Renal cortex interstitium (tissue), 11 donors: Measurements from ENCODE around the gene UACA. TPM values are rescaled to one million over a fixed set of nuclear protein-coding genes. Genes with fewer than 3 reads are reported as not detected.

ENCODE experiments used
- DNase-seq, 11 donors: peaks; one replicate each; pipeline ENCODE4 v3.0.0-alpha.2; 2013; ENCODE audit warnings: low read depth in 9 of 11, low spot score in 4 of 11; ENCODE audit errors: extremely low read depth in 1 of 11
- polyA plus RNA-seq, 3 donors: library from polyadenylated mRNA; unstranded; fragments of 120-200 nt; gene quantifications; one replicate each; pipeline ENCODE4 v1.2.1, GENCODE V29; 2013; ENCODE audit not compliant: insufficient read length in 3 of 3

The UACA gene
- polyA plus RNA-seq, 3 donors: 84.0 to 131 (median 115) TPM

- no peak for DNase-seq
Observed at GRCh38 chr15:70650567-70651302, 112.6 kb downstream of the UACA start.

GRCh38 chr15:70647396-70647795 is 116.0 kb downstream of the UACA start:
- no peak for DNase-seq

- no peak for DNase-seq
Observed at GRCh38 chr15:70646169-70646568, 117.2 kb downstream of the UACA start.

- DNase-seq: no peak
Observed at GRCh38 chr15:70643783-70644125, 119.6 kb downstream of the UACA start.

GRCh38 chr15:70643106-70643782 is 120.1 kb downstream of the UACA start:
- no peak for DNase-seq

GRCh38 chr15:70636540-70637165 is 126.7 kb downstream of the UACA start:
- peak in 3 of 11 donors; percentile 18 to 38 (median 38) for DNase-seq

GRCh38 chr15:70635895-70636294 is 127.5 kb downstream of the UACA start:
- no peak for DNase-seq

GRCh38 chr15:70633991-70634390 is 129.4 kb downstream of the UACA start:
- DNase-seq: no peak

- DNase-seq: no peak
Observed at GRCh38 chr15:70633103-70633831, 130.1 kb downstream of the UACA start.

- no peak for DNase-seq
Observed at GRCh38 chr15:70632491-70633102, 130.8 kb downstream of the UACA start.

GRCh38 chr15:70632079-70632478 is 131.3 kb downstream of the UACA start:
- DNase-seq: no peak

- DNase-seq: no peak
Observed at GRCh38 chr15:70629735-70630273, 133.6 kb downstream of the UACA start.

- DNase-seq: no peak
Observed at GRCh38 chr15:70628549-70628896, 134.8 kb downstream of the UACA start.

GRCh38 chr15:70627734-70628548 is 135.4 kb downstream of the UACA start:
- no peak for DNase-seq

- DNase-seq: no peak
Observed at GRCh38 chr15:70627322-70627721, 136.0 kb downstream of the UACA start.

GRCh38 chr15:70625438-70625837 is 137.9 kb downstream of the UACA start:
- DNase-seq: no peak

GRCh38 chr15:70625011-70625410 is 138.3 kb downstream of the UACA start:
- DNase-seq: no peak

- no peak for DNase-seq
Observed at GRCh38 chr15:70618929-70619328, 144.4 kb downstream of the UACA start.
